GM12891 (cell line): ENCODE data around the gene DOCK2.

Experiments used
- DNase-seq: peaks from one replicate; pipeline ENCODE4 v3.0.0; 2011; ENCODE audit warnings: low spot score; ENCODE audit not compliant: insufficient read length
- FAIRE-seq: peaks from 2 replicates; lab custom pipeline; 2011; peaks lifted over from hg19 to GRCh38; lab: Jason Lieb, UNC
- PAX5 ChIP-seq: IDR thresholded peaks from 2 replicates; pipeline ENCODE4 v1.6.1; 2011; ENCODE audit warnings: low read length, moderate library complexity, mild to moderate bottlenecking; ENCODE audit not compliant: insufficient read depth, severe bottlenecking
- POLR2A ChIP-seq: IDR thresholded peaks from 2 replicates; pipeline ENCODE4 v1.6.1; 2011; ENCODE audit warnings: low read depth, low read length, control low read depth
- POLR2AphosphoS5 ChIP-seq: IDR thresholded peaks from 2 replicates; pipeline ENCODE4 v1.6.1; 2011; ENCODE audit warnings: low read depth, low read length, control low read depth
- POU2F2 ChIP-seq: IDR thresholded peaks from 2 replicates; pipeline ENCODE4 v1.6.1; 2011; ENCODE audit warnings: low read depth, mild to moderate bottlenecking, control low read depth, low read length, moderate library complexity
- SPI1 ChIP-seq: IDR thresholded peaks from 2 replicates; pipeline ENCODE4 v1.6.1; 2011; ENCODE audit warnings: low read depth, low read length, control low read depth
- TAF1 ChIP-seq: IDR thresholded peaks from 2 replicates; pipeline ENCODE4 v1.6.1; 2011; ENCODE audit warnings: low read depth, low read length, control low read depth

The DOCK2 gene

DNA sequence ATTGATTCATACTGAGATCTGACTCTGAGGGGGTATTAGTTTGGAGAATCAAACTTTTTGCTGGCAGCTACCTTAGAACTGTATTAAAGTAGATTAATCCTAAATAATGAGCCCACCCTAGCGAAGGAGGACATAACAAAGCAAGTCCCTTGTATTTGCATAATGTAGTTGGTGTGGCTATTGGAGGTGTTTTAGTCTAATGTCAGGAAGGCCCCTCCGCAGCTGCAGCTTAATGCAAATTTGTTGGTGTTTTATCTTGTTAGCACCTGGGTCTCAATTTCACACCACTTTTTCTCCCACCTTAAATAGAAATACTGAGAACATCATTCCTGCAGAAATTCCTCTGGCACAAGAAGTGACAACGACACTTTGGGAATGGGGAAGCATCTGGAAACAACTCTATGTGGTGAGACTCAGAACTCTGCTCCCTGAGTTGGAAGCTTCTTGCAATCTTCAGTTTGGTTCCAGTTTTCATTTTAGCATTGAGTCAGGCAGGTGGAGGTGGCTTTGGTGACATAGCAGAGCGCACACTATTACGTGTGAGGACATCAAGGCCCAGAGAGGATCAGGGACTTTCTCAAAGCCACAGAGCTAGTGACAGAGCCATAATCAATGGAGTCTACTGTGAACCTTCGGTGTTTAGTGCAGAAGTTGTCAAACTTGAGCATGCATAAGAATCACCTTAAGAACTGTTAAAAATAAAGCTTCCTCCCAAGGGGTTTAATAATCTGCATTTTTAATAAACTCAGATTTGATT lies 33.9 kb downstream of the DOCK2 start:
- TF ChIP-seq SPI1 (0 out of 2 replicates have a peak, but pooled peaks have one; percentile 23), POLR2A (no peak), PAX5 (no peak), TAF1 (no peak), POU2F2 (peak; percentile 92), POLR2AphosphoS5 (no peak)
- no peak for DNase-seq
- FAIRE-seq, result peak; percentile 90

DNA sequence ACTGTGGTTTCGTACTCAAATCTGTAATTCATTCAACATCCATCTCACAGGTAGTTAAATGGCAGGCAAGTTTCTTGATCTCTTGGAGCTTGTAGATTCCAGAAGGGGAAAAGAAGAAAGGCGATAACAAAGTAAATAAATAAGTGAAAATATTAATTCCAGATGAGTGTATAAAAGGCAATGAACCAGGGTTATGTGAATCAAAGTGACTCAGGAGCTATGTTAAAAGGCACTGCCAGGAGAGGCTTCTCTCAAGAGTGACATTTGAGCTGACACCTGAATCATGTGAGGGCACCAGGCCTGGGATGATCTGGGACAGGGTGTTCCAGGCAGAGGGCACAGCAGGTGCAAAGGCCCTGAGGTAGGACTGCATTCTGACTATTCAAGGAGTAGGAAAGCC lies 45.0 kb downstream of the DOCK2 start:
- TF ChIP-seq POLR2AphosphoS5 (no peak), PAX5 (no peak), SPI1 (no peak), POLR2A (no peak), POU2F2 (no peak), TAF1 (no peak)
- FAIRE-seq (no peak), DNase-seq (no peak)

DNA sequence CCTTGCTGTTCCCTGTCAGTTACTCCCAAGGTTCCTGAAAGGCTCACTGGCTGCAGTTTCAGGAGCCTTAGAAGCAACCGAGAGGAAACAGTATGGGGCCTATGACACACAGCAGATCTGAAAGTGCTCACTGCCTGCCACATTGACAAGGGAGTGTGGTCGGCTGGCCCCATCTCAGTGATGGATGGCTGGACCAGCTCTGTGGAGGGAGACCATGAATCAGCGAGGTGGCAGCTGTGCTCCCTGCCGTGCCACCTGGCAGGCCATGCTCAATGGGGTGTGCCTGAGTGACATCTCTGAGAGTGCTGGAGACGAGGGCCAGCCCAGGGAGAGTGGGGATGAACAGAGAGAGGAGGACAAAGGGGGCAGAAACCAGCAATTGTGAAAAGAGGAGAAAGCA lies 49.1 kb downstream of the DOCK2 start:
- DNase-seq, result no peak
- TF ChIP-seq SPI1 (no peak), POLR2AphosphoS5 (no peak), TAF1 (no peak), POLR2A (no peak), PAX5 (no peak), POU2F2 (no peak)
- peak; percentile 69 for FAIRE-seq

DNA sequence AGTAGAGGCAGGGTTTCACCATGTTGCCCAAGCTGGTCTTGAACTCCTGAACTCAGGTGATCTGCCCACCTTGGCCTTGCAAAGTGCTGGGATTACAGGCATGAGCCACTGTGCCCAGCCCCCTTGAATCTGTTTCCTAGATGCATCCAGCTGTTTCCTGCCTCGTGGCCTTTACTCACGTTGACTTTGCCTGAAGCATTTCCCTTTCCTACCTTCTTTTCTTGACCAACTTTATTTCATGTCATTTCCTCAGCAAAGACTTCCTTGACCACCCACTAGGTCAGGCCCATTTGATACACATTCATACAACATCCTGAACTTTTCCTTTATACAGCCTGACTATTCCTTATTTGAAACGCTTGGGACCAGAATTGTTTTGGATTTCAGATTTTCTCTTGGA lies 51.0 kb downstream of the DOCK2 start:
- DNase-seq (no peak), FAIRE-seq (no peak)
- no peak for TF ChIP-seq TAF1
- TF ChIP-seq POLR2A, result no peak
- no peak for TF ChIP-seq POU2F2
- TF ChIP-seq SPI1, result no peak
- no peak for TF ChIP-seq POLR2AphosphoS5
- TF ChIP-seq PAX5, result no peak

DNA sequence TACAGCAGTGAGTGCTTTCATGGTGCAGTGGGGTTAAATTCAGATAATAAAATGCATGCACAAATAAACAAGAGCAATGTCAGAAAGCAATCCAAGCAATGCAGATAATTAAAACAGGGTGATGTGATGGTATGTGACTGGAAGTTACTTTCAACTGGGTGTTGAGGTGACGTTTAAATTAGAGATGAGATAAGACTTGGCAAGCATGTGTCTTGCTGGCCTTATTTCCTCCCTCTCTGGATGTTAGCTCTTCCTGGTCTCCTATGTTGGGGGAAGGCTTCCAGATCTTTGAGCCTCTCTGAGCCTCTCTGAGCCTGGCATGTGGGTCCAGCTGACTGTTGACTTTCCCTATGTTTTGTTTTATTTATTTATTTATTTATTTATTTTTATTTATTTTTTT lies 54.4 kb downstream of the DOCK2 start:
- DNase-seq (no peak), FAIRE-seq (no peak)
- no peak for TF ChIP-seq POU2F2

DNA sequence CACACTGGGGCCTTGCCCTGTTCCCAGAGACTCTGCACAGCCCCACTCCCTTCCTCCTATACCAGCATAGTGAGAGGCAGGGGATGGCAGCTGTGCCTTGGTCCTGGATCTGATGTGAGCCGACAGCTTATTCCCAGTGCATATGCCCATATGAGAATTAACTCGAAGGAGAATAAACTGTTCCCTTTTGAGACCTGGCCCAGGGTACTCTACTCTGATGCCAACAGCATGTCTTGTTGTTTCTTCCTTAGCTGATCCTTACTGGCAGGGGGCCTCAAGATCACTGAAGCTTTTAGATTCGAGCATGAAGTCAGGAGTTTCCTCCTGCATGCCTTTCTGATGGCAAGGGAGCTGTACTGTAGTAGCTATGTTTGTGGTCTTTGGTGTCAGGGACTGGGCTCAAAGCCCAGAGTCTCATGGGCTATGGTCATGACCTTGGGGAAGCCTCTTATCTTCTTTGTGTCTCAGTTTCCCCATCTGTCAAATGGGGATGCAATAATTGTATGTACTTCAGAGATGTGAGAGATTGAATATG lies 57.1 kb downstream of the DOCK2 start:
- DNase-seq, result no peak
- TF ChIP-seq POLR2AphosphoS5 (no peak), TAF1 (no peak), POLR2A (no peak)
- FAIRE-seq, result no peak

DNA sequence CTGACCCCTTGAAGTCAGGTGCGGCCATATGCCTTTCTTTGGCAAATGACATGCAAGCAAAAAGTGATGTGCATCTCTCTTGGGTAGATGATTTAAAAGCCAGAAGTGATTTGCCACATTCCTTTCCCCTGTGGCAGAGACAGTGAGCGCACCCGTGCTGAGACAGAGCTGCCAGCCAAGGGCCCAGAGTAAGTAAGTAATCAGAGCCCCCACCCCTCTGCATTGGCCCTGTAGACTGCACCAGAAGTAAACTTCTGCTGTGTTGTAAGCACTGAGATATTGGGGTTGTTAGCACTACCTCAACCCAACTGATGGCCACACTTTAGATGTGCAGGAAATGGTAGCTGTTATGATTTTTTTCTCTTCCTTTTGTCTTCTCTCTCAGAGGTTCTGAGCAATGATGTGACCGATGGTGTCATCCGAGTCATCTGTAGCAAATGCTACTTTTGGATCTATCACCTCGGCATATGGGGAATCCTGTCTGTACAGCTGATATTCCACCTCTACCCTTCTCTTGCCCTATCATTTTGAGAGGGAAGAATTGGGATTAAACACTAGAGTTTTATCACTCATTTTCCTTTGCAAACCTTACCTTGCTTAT lies 58.0 kb downstream of the DOCK2 start:
- TF ChIP-seq PAX5, result no peak
- TF ChIP-seq TAF1, result no peak
- no peak for TF ChIP-seq POLR2AphosphoS5
- TF ChIP-seq POLR2A, result no peak
- TF ChIP-seq SPI1, result no peak
- no peak for TF ChIP-seq POU2F2
- FAIRE-seq, result no peak
- DNase-seq, result no peak

DNA sequence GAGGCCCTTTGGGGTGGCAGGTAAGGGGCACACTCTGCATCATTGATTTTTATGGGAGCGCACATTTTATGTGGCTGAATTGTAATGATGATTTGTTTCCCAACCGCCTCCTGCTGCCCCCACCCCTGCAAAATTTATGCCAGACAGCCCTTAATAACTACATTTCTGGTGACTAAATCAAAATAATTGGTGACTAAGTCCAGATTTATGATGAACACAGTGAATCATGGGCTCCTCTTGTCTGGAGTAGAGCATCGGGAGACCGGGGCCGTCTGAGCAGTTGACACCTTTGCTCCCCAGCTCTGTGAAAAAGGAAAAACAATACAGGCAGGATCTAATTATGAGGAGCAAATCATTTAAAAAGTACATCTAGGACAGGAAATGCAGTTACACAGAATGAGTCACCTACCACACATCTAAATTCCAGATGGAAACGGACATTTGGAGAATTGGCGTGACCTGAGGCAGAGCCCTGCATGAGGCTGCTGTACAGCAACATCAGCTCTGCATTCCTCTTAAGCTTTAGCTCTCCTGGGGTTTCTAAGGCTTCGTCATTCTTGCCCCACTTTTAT lies 58.9 kb downstream of the DOCK2 start:
- DNase-seq, result no peak
- TF ChIP-seq POU2F2 (no peak), TAF1 (no peak), POLR2A (no peak), SPI1 (no peak), PAX5 (no peak), POLR2AphosphoS5 (no peak)

DNA sequence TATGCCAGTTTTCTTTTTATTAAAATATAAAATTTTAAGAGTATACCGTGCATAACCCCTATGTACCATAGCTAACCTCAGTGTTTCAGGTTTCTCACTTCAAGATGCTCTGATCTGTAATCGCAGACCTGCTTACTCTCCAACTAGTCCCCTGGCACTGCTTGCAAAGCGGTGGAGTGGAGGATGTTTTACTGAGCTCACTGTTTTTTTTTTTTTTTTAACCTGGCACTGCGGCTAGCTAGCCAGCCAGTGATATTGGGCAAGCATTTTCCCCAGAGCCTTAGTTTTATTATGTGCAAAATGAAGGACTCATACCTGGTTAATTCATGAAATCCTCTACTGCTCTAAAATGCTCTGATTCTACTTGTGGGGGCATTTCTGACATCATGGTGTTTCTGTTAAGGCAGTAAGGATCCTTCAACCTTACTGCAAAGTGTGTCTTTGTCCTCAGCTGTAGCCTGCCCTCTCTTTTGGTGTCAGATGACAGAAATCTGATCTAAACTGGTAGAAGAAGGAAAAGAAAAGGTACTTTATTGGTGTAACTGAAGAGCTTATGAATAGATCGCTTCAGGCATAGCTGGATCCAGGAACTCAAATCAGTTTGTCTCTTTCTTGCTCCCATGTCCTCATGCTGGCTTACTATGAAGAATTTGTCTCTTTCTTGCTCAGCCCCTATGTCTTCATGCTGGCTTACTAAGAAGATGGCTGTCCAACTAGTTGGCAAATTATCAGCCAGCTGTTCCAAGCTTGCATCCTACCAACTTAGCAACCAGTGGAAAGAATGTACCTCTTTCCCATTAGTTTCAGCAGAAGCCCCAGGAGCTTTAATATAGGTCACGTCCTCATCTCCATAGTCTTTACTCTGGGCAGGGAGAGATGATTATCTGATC lies 59.8 kb downstream of the DOCK2 start:
- TF ChIP-seq SPI1 (no peak), POLR2A (no peak), POU2F2 (no peak), PAX5 (no peak), TAF1 (no peak), POLR2AphosphoS5 (no peak)
- DNase-seq (no peak), FAIRE-seq (no peak)

More for the DNA sequence above, 58.9 kb downstream of the DOCK2 start:
- no peak for FAIRE-seq
